RWPE2 (cell line): ENCODE measurements around the gene CACNA1D.

Source experiments
- ATAC-seq: fragments of 200-7000 bp; cut with Tn5 transposase; 3 replicates; pipeline ENCODE4 v1.9.1; 2021; ENCODE audit warnings: low read depth
- DNase-seq: peaks from one replicate; pipeline ENCODE4 v3.0.0-alpha.2; 2020; ENCODE audit warnings: low spot score
- H3K27ac ChIP-seq: fragments of 450-650 bp; 2 replicates; pipeline ENCODE4 v1.5.1; 2017; ENCODE audit warnings: mild to moderate bottlenecking; ENCODE audit not compliant: poor library complexity, severe bottlenecking
- H3K27me3 ChIP-seq: fragments of 250-450 bp; sonication (Bioruptor Pico); 2 replicates; pipeline ENCODE4 v1.5.1; 2021; ENCODE audit warnings: mild to moderate bottlenecking, moderate library complexity; ENCODE audit not compliant: insufficient read depth, poor library complexity, severe bottlenecking
- H3K36me3 ChIP-seq: fragments of 250-450 bp; sonication (Bioruptor Pico); 2 replicates; pipeline ENCODE4 v1.5.1; 2020; ENCODE audit warnings: low read depth, mild to moderate bottlenecking, moderate library complexity
- H3K4me1 ChIP-seq: fragments of 250-450 bp; sonication (Bioruptor Pico); 2 replicates; pipeline ENCODE4 v1.5.1; 2021; ENCODE audit warnings: mild to moderate bottlenecking, moderate library complexity; ENCODE audit not compliant: insufficient read depth, poor library complexity, severe bottlenecking
- H3K4me3 ChIP-seq: fragments of 250-450 bp; sonication (Bioruptor Pico); 2 replicates; pipeline ENCODE4 v1.5.1; 2021; ENCODE audit warnings: mild to moderate bottlenecking, moderate library complexity; ENCODE audit not compliant: severe bottlenecking
- H3K9me3 ChIP-seq: fragments of 250-450 bp; sonication (Bioruptor Pico); 2 replicates; pipeline ENCODE4 v1.5.1; 2021; ENCODE audit warnings: mild to moderate bottlenecking, moderate library complexity; ENCODE audit not compliant: severe bottlenecking
- TF ChIP-seq, protein P1 (sequence below): fragments of 450-650 bp; IDR thresholded peaks from one replicate; pipeline ENCODE4 v1.5.1; 2017; ENCODE audit warnings: mild to moderate bottlenecking, moderate library complexity; ENCODE audit not compliant: poor library complexity, severe bottlenecking

CACNA1D gene

DNA sequence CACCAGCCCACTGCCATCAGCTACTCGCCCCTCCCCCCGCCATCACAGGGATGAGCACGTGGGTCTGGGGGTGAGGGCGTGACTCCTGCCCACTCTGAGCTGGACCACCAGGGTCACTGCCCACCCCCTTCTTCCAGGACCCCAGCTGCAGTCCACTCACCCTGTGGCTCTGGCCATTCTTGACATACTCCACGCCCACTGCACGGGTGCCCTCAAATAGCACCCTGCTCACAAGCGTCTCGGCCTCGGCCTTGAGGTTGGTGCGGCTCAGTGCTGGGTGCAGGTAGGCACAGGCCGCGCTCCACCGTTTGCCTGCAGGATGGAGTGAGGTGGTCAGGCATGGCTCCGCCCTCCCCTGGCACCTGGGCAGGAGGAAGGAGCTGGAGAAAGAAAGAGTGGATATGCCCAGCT, 327.9 kb downstream of the CACNA1D start:
- DNase-seq: no peak
- no peaks in the 10 kb centered on the region for H3K4me1 ChIP-seq
- no peak for ATAC-seq
- no peak overlapping the region for H3K27ac ChIP-seq
- no peaks in the 10 kb centered on the region for H3K9me3 ChIP-seq
- H3K36me3 ChIP-seq: no peaks in the 10 kb centered on the region; the same call in 1 of the 2 replicates
- TF ChIP-seq, protein P1, sequence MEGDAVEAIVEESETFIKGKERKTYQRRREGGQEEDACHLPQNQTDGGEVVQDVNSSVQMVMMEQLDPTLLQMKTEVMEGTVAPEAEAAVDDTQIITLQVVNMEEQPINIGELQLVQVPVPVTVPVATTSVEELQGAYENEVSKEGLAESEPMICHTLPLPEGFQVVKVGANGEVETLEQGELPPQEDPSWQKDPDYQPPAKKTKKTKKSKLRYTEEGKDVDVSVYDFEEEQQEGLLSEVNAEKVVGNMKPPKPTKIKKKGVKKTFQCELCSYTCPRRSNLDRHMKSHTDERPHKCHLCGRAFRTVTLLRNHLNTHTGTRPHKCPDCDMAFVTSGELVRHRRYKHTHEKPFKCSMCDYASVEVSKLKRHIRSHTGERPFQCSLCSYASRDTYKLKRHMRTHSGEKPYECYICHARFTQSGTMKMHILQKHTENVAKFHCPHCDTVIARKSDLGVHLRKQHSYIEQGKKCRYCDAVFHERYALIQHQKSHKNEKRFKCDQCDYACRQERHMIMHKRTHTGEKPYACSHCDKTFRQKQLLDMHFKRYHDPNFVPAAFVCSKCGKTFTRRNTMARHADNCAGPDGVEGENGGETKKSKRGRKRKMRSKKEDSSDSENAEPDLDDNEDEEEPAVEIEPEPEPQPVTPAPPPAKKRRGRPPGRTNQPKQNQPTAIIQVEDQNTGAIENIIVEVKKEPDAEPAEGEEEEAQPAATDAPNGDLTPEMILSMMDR: no peak
- H3K27me3 ChIP-seq: no peaks in the 10 kb centered on the region
- no peak overlapping the region for H3K4me3 ChIP-seq

DNA sequence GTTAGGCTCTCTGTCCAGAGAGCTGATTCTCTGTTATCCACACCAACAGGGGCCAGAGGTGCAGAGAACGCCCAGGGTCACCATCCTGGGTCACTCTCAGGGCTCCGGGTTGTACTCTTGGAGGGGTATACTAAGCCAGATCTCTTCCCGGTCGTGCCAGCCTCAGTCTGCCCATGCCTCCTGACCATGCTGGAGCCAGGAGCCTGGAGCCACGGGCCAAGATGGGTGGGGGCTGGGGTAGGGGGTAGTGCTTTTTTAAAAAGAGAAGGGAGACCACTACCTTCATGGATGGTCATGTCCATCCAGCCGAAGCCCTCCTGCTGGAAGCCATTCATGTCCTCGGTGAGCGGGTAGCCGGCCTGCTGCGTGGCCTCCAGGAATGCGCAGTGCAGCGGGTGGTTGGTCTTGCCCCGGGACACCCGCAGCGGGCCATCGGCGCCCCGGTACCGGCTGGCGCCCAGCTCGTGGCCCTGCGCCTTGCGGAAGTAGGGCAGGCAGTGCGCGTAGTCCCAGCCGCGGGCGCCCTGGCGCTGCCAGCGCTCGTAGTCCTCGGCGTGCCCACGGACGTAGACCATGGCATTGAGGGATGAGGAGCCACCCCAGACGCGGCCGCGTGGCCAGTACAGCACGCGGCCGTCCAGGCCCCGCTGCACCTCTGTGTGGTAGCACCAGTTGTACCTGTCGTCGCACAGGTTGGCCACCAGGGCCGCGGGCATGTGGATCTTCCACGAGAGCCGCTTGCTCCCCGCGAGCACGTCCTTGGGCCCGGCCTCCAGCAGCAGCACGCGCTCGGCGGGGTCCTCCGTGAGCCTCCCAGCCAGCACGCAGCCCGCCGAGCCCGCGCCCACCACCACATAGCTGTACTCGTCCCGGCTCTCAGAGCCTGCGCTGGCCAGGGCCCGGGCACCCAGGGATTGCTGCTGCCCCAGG, 328.9 kb downstream of the CACNA1D start:
- DNase-seq (no peak), ATAC-seq (no peak)
- H3K36me3 ChIP-seq: no peaks in the 10 kb centered on the region; the same call in 1 of the 2 replicates
- H3K4me1 ChIP-seq: no peaks in the 10 kb centered on the region
- H3K4me3 ChIP-seq: no peak overlapping the region
- no peaks in the 10 kb centered on the region for H3K9me3 ChIP-seq
- no peak overlapping the region for H3K27ac ChIP-seq
- TF ChIP-seq, protein P1: no peak
- no peaks in the 10 kb centered on the region for H3K27me3 ChIP-seq

DNA sequence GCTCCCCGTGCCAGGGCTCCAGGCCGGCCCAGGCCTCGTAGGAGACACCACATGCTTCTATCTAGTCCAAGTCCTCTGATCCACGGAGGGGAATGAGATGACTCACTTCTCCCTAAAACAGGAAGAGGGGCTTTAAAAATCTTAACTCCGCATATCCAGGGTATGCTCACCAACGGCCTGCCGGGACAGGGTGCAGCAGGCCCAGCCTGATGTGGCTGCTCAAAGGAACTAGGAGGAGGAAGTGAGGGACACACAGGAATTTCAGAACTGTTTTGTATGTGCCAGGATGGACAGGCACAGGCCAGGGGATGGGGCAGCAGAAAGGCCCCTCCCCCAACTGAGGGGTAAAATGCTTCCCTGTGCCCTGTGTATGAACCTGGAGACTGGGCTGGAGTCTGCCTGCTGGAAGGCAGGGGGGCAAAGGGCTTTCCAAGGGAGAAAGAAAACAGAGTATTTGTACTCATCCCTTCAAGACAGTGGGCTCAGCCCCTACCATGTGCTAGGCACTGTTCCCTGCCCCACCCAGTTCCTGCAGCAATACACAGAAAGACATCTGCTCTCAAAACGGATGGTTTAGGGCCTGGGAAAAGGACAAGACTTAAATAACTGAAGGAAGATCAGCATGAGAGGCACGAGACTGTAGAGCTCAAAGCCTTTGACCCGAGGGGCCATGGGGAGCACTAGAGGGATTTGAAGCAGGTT, 329.7 kb downstream of the CACNA1D start:
- Histone ChIP-seq H3K27me3 (no peaks in the 10 kb centered on the region), H3K4me3 (no peak overlapping the region), H3K4me1 (no peaks in the 10 kb centered on the region), H3K36me3 (no peaks in the 10 kb centered on the region; the same call in 1 of the 2 replicates), H3K9me3 (no peaks in the 10 kb centered on the region), H3K27ac (no peak overlapping the region)
- no peak for DNase-seq
- TF ChIP-seq, protein P1: no peak
- ATAC-seq: no peak

DNA sequence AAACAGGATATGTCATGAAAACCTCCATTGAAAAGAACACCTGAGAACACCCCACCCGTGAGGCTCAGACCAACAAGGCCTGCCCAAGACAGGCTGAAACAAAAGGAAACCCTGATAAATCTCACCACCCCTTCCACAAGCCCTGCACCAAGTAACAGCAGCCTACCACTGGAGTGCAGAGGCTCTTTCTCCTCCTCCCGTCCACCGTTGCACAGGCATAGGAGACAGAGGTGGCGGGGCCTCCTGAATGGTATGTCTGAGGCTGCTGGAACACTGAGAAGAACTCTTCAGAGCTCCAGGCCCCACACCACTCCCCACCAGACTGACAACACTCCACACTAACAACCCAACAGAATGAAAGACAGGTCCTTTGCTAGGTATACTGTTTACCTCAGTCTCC, 330.4 kb downstream of the CACNA1D start:
- Histone ChIP-seq H3K27ac (no peak overlapping the region), H3K9me3 (no peaks in the 10 kb centered on the region), H3K27me3 (no peaks in the 10 kb centered on the region), H3K4me1 (no peaks in the 10 kb centered on the region), H3K36me3 (no peaks in the 10 kb centered on the region; the same call in 1 of the 2 replicates), H3K4me3 (no peak overlapping the region)
- TF ChIP-seq, protein P1: no peak
- DNase-seq (no peak), ATAC-seq (no peak)

DNA sequence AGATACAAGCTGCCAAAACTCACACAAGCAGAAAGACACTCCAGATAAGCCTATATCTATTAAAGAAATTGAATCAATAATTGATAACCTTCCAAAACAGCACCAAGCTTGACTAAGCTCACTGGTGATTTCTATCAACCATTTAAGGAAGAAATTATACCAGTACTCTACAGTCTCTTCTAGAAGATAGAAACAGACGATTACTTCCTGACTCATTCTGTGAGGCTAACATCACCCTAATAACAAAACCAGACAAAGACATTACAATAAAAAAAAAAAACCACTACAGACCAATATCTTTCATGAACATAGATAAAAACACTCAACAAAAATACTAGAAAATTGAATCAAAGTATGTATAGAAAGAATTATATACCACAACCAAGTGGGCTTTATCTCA, 331.6 kb downstream of the CACNA1D start:
- DNase-seq (no peak), ATAC-seq (no peak)
- TF ChIP-seq, protein P1: no peak
- no peaks in the 10 kb centered on the region for H3K27me3 ChIP-seq
- no peaks in the 10 kb centered on the region for H3K36me3 ChIP-seq
- H3K9me3 ChIP-seq: no peaks in the 10 kb centered on the region
- no peaks in the 10 kb centered on the region for H3K4me1 ChIP-seq
- no peak overlapping the region for H3K27ac ChIP-seq
- H3K4me3 ChIP-seq: no peak overlapping the region
